Measurements from ENCODE around the gene MEAK7.

MEAK7 gene

DNA sequence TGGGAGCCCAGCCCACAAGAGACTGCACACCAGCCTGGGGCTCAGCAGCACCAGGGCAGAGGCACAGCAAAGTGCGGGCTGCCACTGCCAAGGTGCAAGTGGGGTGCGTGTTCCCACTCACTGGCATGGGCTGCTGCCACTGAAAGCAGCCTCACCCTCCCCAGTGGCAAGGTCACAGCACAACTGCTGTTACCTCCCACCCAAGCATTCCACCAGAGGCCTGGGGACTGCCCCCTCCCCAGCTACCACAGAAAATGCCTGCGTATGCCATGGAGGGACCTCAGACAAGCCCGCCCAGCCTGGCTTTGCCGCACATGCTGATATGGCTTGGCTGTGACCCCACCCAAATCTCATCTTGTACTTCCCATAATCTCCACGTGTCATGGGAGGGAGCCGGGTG lies 33.1 kb downstream of the MEAK7 start:
- no peak for DNase-seq (ENCODE audit: low read depth in 2 of 3, low spot score in 2 of 3)

DNA sequence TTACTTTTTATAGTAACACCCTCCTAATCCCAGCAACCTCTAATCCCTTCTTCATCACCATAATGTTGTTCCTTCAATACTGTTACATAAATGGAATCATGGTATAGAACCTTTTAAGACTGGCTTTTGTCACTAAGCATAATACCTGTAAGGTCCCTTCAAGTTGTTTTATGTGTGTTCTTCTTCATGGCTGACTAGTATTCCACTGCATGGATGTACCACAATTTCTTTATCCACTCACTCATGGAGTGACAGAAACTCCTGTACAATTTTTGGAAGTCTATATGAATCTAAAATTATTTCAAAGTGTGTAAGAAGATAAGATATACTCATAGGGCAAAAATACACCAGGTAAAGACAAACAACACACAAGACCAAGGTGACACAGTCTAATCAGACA lies 36.8 kb downstream of the MEAK7 start:
- DNase-seq (ENCODE audit: low read depth in 2 of 3, low spot score in 2 of 3), result no peak

DNA sequence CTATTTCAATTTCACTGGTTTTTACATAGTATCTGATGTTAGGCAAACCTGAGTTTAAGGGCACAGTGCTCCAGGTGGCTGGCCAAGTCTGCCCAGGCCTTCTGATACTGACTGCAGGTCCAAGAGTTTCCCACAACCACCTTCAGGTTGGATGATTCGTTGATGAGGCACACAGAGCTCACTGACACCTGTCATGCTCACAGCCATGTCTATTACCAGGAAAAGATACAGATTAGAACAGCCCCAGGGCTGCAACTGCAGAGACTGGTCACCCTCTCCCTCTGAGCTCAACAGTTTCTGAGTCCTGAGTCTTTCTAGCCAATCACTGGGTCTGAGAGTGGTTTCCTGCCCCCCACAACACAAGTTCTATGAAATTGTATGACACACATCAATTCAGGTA lies 37.2 kb downstream of the MEAK7 start:
- DNase-seq (ENCODE audit: low read depth in 2 of 3, low spot score in 2 of 3), result no peak

DNA sequence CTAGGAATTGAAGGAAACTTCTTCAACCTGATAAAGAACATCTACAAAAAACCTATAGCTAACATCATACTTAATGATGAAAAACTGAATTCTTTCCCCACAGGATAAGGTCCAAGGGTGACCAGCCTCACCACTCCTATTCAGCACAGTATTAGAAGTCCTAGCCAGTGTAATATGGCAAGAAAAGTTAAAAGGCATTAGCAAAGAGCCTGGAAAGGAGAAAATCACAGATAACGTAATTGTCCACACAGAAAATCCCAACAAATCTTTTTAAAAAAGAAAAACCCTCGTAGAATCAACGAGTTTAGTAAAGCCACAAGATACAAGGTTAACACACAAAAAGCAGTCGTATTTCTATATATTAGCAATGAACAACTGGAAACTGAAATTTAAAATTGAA lies 37.8 kb downstream of the MEAK7 start:
- no peak for DNase-seq (ENCODE audit: low read depth in 2 of 3, low spot score in 2 of 3)

DNA sequence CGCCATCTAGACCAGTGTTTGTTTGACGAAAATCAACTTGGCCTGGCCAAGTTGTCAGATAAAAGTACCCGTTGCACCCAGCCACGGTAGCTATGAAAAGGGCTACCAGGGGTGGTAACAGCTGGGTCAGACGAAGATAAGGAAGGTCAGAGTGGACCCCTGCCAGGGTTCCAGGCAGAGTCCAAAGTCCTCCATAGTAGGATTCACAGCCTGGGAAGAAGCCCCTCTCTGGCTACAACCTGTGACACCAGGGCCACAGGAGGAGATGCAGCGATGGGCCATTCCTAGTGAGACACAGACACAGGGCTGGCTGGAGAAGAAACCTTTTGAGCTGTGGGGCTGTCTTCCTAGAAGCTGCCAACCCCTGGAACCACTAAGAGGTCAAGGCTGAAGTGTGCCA lies 39.3 kb downstream of the MEAK7 start:
- no peak for DNase-seq (ENCODE audit: low read depth in 2 of 3, low spot score in 2 of 3)

DNA sequence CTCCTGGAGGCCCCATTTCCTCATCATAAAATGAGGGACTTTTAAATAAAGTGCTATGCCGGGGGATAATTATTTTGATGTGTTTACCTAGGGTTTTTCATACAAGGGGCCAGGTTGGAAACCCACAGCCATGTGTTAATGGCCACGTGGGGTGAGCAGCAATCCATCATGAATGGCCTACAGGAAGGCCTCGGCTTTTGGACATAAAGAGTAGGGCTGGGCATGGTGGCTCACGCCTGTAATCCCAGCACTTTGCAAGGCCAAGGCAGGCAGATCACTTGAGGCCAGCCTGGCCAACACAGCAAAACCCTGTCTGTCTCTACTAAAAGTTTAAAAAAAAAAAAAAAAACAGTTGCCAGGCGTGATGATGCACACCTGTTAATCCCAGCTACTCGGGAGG lies 40.3 kb downstream of the MEAK7 start:
- no peak for DNase-seq (ENCODE audit: low read depth in 2 of 3, low spot score in 2 of 3)

DNA sequence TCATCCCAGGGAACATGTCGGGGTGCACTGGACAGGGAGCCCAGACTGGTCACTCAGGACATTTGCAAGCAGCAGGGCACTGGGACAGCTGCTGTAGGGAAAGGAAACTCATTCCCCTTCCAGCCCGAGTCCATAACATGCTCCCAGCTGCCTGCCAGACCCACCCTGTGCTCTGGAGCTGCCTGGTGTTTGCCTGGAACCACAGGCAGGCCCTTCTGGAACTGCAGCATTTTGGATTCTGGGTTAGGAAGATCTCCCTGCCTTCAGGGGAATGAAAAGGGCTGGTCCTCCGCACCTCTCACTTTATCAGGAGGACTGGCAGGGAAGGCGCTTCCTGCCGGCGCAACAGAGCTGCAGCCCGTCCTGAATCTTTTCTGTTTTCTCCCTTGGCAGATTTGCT lies 41.2 kb downstream of the MEAK7 start:
- no peak for DNase-seq (ENCODE audit: low read depth in 2 of 3, low spot score in 2 of 3)

DNA sequence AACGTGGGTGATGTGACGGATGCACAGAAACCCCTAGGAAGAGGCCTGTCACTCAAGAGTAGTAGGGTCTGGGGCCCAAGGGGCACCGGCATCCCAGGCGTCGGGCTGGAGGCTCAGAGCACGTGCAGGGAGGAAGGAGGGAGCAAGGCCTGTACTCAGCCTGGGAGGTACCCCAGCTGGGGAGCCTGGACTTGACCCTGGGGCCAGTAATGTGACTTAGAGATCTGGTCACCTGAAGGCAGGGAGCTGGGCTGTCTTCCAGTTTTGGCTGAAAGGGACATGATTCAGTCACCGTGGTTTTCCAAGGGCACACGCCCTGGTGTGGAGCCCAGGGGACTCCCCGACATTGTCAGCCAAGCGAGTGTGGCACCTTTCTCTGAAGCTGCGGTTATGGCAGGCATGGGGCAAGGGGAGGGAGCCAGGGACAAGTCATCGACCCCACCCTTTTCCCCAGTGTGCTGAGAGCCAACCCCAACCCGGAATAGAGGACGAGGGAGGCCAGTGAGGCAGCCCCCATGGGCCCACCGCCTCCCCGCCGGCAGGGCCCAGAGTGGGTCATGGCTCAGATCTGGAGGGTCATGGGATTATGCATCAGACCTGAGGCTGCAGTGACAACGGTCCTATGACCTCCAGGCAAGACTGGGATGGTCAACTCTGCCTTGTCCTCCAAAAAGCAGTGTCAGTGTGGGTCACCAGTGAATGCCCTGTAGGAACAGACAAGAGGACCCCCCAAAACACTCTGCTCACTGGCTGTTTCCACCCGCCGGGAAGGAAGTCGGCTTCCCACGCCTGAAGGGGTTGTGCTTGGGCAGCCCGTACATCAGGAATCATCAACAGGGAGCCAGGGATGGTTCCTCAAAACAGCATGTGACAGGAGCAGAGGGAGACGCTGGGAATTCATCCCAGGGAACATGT lies 41.9 kb downstream of the MEAK7 start:
- DNase-seq (ENCODE audit: low read depth in 2 of 3, low spot score in 2 of 3), result no peak

DNA sequence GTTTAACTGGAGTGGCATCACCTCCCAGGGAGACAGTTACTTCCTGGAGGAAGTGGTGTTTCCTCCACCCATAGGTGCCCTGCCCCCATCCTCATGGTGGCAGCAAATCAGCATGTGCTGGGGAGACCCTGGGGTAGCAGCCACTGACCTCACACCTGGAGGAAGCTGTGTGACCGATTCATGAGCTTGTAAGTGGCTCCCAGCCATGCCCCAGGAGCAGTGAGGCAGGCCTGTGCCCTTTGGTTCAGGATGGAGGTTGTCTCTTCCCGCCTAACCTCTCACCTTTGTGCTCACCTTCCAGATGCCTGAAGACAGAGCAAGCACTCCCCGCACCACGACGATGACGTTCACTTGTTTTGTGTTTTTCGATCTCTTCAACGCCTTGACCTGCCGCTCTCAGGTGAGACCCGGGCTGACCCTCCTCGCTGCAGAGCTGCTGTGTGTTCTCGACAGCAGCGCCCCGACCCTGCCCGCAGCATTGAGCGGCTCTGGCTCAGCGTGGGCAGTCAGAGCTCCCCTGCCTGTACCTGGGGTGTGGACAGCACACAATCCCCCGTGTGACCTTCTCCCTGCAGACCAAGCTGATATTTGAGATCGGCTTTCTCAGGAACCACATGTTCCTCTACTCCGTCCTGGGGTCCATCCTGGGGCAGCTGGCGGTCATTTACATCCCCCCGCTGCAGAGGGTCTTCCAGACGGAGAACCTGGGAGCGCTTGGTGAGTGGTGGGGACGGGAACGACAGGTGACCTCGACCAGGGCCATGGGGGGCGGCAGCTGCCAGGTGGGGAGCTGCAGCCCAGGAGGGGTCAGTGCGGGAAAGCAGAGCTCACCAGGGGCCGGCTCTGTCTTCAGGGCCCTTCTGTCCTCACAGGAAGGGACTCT lies 42.8 kb downstream of the MEAK7 start:
- no peak for DNase-seq (ENCODE audit: low read depth in 2 of 3, low spot score in 2 of 3)

GRCh38 chr16:84461029-84461412 lies 43.4 kb downstream of the MEAK7 start:
- no peak for DNase-seq (ENCODE audit: low read depth in 2 of 3, low spot score in 2 of 3)

DNA sequence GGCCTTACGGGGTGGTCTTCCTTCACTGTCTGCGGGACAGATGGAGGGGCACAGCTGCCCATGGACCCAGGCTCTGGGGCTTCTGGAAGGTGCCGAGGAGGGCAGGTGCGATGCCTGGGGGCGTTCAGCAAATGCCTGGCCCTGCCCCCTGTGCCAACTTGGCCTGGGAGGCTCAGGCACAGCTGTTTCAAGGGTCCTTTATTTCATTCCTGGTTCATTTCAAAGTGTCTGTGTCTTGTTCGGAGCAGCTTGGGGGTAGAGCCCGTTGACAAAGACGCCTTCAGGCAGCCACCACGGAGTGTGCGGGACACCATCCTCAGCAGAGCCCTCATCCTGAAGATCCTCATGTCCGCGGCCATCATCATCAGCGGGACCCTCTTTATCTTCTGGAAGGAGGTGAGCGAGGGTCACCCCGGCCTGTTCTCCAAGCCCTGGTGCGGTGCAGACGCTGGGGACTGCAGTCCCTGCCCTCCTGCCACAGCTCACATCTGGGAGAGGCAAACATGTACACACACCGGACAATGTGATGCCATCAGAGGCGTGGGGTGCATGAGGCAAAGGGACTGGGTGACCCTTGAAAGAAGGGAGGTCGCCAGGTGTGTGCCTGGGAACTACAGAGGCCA lies 43.9 kb downstream of the MEAK7 start:
- DNase-seq (ENCODE audit: low read depth in 2 of 3, low spot score in 2 of 3), result no peak

DNA sequence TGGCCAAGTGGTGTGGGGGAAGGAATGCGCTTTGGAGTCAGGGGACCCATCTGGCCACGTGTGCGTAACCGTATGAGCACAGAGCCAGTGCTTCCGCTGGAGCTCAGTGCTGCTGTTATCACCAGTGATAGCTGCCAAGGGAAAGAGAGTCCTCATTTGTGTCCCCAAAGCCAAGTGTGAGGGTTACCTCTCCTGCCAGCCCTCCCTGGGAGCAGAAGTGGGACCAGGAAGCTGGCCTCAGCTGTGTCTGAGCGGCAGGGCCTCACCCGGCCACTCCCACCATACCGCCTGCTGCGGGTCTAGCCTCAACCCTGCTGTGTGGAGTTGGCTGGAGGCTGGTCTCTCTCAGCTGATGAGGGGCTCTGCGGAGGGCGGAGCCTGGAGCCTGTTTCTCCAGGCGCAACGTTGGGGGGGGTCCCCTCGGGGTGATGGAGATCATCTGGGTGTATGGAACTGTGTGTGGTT lies 44.5 kb downstream of the MEAK7 start:
- no peak for DNase-seq (ENCODE audit: low read depth in 2 of 3, low spot score in 2 of 3)

DNA sequence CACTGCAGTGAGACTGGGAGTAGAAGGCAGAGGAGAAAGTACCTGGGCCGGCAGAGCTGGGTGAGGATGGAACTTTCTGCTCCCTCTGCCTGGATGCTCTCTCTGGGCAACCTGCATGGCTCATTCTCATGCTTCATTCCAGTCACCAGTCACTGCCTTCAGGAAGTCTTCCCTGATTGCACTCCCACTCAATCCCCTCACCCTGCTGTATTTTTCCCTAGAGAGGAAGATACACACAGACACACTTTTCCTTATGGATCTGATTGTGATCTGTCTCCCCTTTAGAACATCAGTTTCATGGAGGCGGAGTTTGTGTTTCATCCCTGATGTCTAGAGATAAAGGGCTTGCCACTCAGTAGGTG lies 44.9 kb downstream of the MEAK7 start:
- no peak for DNase-seq (ENCODE audit: low read depth in 2 of 3, low spot score in 2 of 3)

- DNase-seq (ENCODE audit: low read depth in 2 of 3, low spot score in 2 of 3), result no peak
These were observed 45.6 kb downstream of the MEAK7 start for GRCh38 chr16:84458606-84459532.

- no peak for DNase-seq (ENCODE audit: low read depth in 2 of 3, low spot score in 2 of 3)
These were observed 49.4 kb downstream of the MEAK7 start for GRCh38 chr16:84455031-84455430.
